LNCAP (cell line): ENCODE data around the gene TREM1.

Source experiments
- CTCF ChIP-seq: fragments of 450-650 bp; IDR thresholded peaks from 2 replicates; pipeline ENCODE4 v1.5.1; 2017; ENCODE audit warnings: mild to moderate bottlenecking

Gene TREM1

GRCh38 chr6:41266541-41266940 is 19.9 kb downstream of the TREM1 start:
- no peak for TF ChIP-seq CTCF

DNA sequence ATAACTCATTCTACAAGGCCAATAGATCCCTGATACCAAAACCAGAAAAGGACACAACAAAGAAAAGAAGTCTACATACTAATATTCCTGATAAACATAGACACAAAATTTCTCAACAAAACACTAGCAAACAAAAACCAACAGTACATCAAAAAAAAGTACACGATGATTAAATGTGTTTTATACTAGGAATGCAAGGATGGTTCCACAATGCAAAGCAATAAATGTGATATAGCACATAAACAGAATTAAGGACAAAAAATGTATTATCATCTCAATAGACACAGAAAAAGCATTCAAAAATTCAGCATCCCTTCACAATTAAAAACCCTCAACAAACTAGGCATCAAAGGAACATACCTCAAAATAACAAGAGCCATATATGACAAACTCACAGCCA is 23.2 kb downstream of the TREM1 start:
- TF ChIP-seq CTCF = no peak

GRCh38 chr6:41262401-41262800 is 24.1 kb downstream of the TREM1 start:
- no peak for TF ChIP-seq CTCF

DNA sequence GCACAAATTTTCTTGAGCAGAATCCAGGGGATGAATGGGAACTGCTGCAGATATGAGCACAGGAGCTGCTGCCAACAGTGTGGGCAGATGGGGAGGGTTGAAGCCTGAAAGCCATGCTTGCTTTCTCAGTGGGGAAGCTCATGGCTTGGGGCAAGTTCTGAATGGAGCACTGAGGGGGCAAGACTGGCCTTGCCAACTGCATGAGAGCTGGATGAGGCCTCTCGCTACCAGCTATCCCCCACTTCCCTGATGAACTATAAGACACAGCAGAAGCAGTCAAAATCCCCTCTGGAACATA is 28.3 kb downstream of the TREM1 start:
- no peak for TF ChIP-seq CTCF

- TF ChIP-seq CTCF = no peak
Measured at GRCh38 chr6:41257369-41258195, 28.9 kb downstream of the TREM1 start.

GRCh38 chr6:41256383-41256782 is 30.1 kb downstream of the TREM1 start:
- TF ChIP-seq CTCF = no peak

GRCh38 chr6:41255638-41256246 is 30.7 kb downstream of the TREM1 start:
- no peak for TF ChIP-seq CTCF

GRCh38 chr6:41255110-41255509 is 31.4 kb downstream of the TREM1 start:
- TF ChIP-seq CTCF = no peak
